Esophagus muscularis mucosa (tissue), 4 donors: Measurements from ENCODE around the gene ANKFY1. TPM values are rescaled to one million over a fixed set of nuclear protein-coding genes. Genes with fewer than 3 reads are reported as not detected.

Experiments used
- DNase-seq: peaks from one replicate; pipeline ENCODE4 v3.0.0-alpha.2; 2017; ENCODE audit errors: extremely low spot score
- H3K27ac ChIP-seq, 4 donors: fragments of 200-600 bp; sonication (generic); replicated peaks in 1 of 4; 1 replicate in 3 of 4; 2 replicates in 1 of 4; pipeline ENCODE4 v1.5.1; 2016 to 2019; ENCODE audit warnings: mild to moderate bottlenecking in 1 of 4
- H3K27me3 ChIP-seq, 4 donors: fragments of 200-600 bp; sonication (generic); one replicate each; pipeline versions ENCODE4 v1.5.1 to v1.6.0; 2016 to 2019
- H3K36me3 ChIP-seq, 4 donors: fragments of 200-600 bp; sonication (generic); one replicate each; pipeline ENCODE4 v1.5.1; 2016 to 2019
- H3K4me1 ChIP-seq, 4 donors: fragments of 200-600 bp; sonication (generic); one replicate each; pipeline ENCODE4 v1.5.1; 2016 to 2019
- H3K4me3 ChIP-seq, 4 donors: fragments of 200-600 bp; sonication (generic); 1 replicate in 2 of 4; 2 replicates in 2 of 4; pipeline ENCODE4 v1.5.1; 2016 to 2019; ENCODE audit warnings: mild to moderate bottlenecking in 4 of 4, moderate library complexity in 1 of 4
- H3K9me3 ChIP-seq, 4 donors: fragments of 200-600 bp; sonication (generic); 1 replicate in 3 of 4; 2 replicates in 1 of 4; pipeline ENCODE4 v1.5.1; 2016 to 2019
- CTCF ChIP-seq, 3 experiments: fragments of 200-600 bp in 2 of 3; fragments of 450-650 bp in 1 of 3; sonication (generic) in 2 of 3; IDR thresholded peaks; one replicate each; pipeline ENCODE4 v1.5.1; 2017 to 2019; ENCODE audit warnings: antibody characterized with exemption in 3 of 3, mild to moderate bottlenecking in 2 of 3, moderate library complexity in 1 of 3
- EP300 ChIP-seq: sonication (generic); formaldehyde crosslinking; IDR thresholded peaks from one replicate; pipeline ENCODE4 v1.6.1; 2017; ENCODE audit warnings: antibody characterized with exemption
- POLR2A ChIP-seq: fragments of 450-650 bp; IDR thresholded peaks from one replicate; pipeline ENCODE4 v1.6.1; 2017; ENCODE audit warnings: antibody characterized with exemption, moderate library complexity, mild to moderate bottlenecking, low read depth
- POLR2AphosphoS5 ChIP-seq, 2 donors: sonication (generic); formaldehyde crosslinking; IDR thresholded peaks; one replicate each; pipeline ENCODE4 v1.6.1; 2017; ENCODE audit warnings: antibody characterized with exemption in 2 of 2
- WGBS: methylation state at CpG from one replicate; pipeline ENCODE4 v1.1.5; 2018; 5-methylcytosine and 5-hydroxymethylcytosine counted together
- intact Hi-C: fragments of 100-400 bp; cut with DNase I; formaldehyde crosslinking; loops from one replicate; pipeline ENCODE4 v1.15.1; 2023
- total RNA-seq, 4 donors: library from RNA; depleted of rRNA; stranded (reverse); fragments of >200 nt; gene quantifications; one replicate each; pipeline versions ENCODE4 v1.1.0 to v1.2.1, GENCODE V29; 2016

Gene ANKFY1
- total RNA-seq, 4 donors from 2014 or later, result 28.2 to 41.0 (median 36.7) TPM

- Histone ChIP-seq H3K9me3 (no peaks in the 10 kb centered on the region), H3K4me1 (no peaks in the 10 kb centered on the region), H3K27ac (no peak overlapping the region), H3K4me3 (no peak overlapping the region), H3K27me3 (no peaks in the 10 kb centered on the region), H3K36me3 (peaks cover 39 to 90% (median 82%) of the 10 kb centered on the region in 4 donors)
- intact Hi-C loops, result no loop called here
- 98% methylated on average over 8 of the region's 9 CpGs for WGBS
- DNase-seq, result no peak
- TF ChIP-seq POLR2A, result no peak
- TF ChIP-seq POLR2AphosphoS5 (IDR thresholded peaks at IDR 0.05), result no peak
- TF ChIP-seq CTCF (IDR thresholded peaks at IDR 0.05), result no peak
- no peak for TF ChIP-seq EP300
Observed at GRCh38 chr17:4188076-4188475, 75.7 kb downstream of the ANKFY1 start.

DNA sequence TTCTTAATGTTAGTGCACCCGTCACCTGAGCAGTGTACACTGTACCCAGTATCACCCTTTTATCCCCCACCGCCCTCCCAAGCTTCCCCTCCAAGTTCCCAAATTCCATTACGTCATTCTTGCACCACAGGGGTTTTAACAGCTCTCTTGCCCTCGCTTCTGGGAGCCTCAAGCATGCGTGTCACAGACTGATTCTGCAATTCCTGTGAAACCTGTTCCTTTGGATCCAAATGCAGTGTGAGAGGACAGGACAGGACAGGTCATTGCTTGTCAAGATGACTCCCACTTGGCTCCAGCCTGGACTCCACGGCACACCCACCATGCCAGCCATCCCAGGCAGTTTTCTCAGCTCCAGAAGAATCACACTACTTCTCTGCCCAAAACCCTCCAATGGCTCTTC lies 76.7 kb downstream of the ANKFY1 start:
- WGBS, result 74% methylated on average over 6 of the region's 6 CpGs
- H3K4me1 ChIP-seq, result no peaks in the 10 kb centered on the region
- intact Hi-C loops, result no loop called here
- no peak overlapping the region for H3K27ac ChIP-seq
- H3K27me3 ChIP-seq, result no peaks in the 10 kb centered on the region
- H3K36me3 ChIP-seq, result peaks cover 49 to 92% (median 88%) of the 10 kb centered on the region in 4 donors
- H3K4me3 ChIP-seq, result no peak overlapping the region
- no peak for DNase-seq
- no peaks in the 10 kb centered on the region for H3K9me3 ChIP-seq
- TF ChIP-seq CTCF (IDR thresholded peaks at IDR 0.05), result no peak
- TF ChIP-seq POLR2AphosphoS5 (IDR thresholded peaks at IDR 0.05), result no peak
- TF ChIP-seq POLR2A, result no peak
- TF ChIP-seq EP300, result no peak

- Histone ChIP-seq H3K36me3 (peaks cover 54 to 98% (median 94%) of the 10 kb centered on the region in 4 donors), H3K9me3 (no peaks in the 10 kb centered on the region), H3K27me3 (no peaks in the 10 kb centered on the region), H3K27ac (no peak overlapping the region), H3K4me3 (no peak overlapping the region), H3K4me1 (no peaks in the 10 kb centered on the region)
- no peak for TF ChIP-seq POLR2AphosphoS5 (IDR thresholded peaks at IDR 0.05)
- TF ChIP-seq EP300, result no peak
- no peak for TF ChIP-seq CTCF (IDR thresholded peaks at IDR 0.05)
- no peak for TF ChIP-seq POLR2A
- intact Hi-C loops, result no loop called here
- WGBS, result 70% methylated on average over 8 of the region's 8 CpGs
- DNase-seq, result no peak
Observed at GRCh38 chr17:4186357-4186881, 77.4 kb downstream of the ANKFY1 start.

DNA sequence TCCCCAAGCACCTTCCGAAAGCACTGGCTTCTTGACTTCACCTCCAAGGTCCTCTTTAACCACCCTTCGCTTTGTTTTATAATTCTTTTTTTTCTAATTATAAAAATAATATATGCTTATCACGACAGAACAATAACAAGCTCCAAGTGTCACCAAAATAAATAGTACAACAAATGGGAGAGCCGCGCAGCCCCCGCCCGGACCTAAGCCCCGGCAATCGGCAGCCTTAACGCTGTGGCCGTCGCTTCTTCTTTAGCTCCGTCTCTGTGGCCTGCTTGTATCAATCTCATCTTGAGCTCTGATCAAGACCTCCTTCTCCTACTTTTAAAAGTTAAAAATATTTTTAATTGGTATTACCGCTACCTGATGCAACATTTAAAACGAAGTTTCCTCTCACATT lies 78.1 kb downstream of the ANKFY1 start:
- TF ChIP-seq EP300, result no peak
- TF ChIP-seq CTCF (IDR thresholded peaks at IDR 0.05), result no peak
- TF ChIP-seq POLR2AphosphoS5 (IDR thresholded peaks at IDR 0.05), result no peak
- TF ChIP-seq POLR2A, result no peak
- intact Hi-C loops, result no loop called here
- no peak for DNase-seq
- no peaks in the 10 kb centered on the region for H3K4me1 ChIP-seq
- H3K27me3 ChIP-seq, result no peaks in the 10 kb centered on the region
- WGBS, result 94% methylated on average over 15 of the region's 15 CpGs
- no peak overlapping the region for H3K4me3 ChIP-seq
- no peaks in the 10 kb centered on the region for H3K9me3 ChIP-seq
- H3K27ac ChIP-seq, result no peak overlapping the region
- peaks cover 62 to 98% (median 95%) of the 10 kb centered on the region in 4 donors for H3K36me3 ChIP-seq

GRCh38 chr17:4184811-4185210 lies 79.0 kb downstream of the ANKFY1 start:
- 98% methylated on average over 7 of the region's 18 CpGs for WGBS
- H3K4me3 ChIP-seq, result no peak overlapping the region
- H3K36me3 ChIP-seq, result peaks cover 68 to 100% (median 96%) of the 10 kb centered on the region in 4 donors
- H3K27me3 ChIP-seq, result no peaks in the 10 kb centered on the region
- no peaks in the 10 kb centered on the region for H3K4me1 ChIP-seq
- intact Hi-C loops, result no loop called here
- TF ChIP-seq EP300 (no peak), CTCF (IDR thresholded peaks at IDR 0.05) (no peak), POLR2A (no peak), POLR2AphosphoS5 (IDR thresholded peaks at IDR 0.05) (no peak)
- H3K9me3 ChIP-seq, result no peaks in the 10 kb centered on the region
- H3K27ac ChIP-seq, result no peak overlapping the region
- DNase-seq, result no peak
